Skeletal muscle cell (primary cell): Measurements from ENCODE around the gene GMPR2.

ENCODE experiments used
- DNase-seq: peaks from one replicate; pipeline ENCODE4 v3.0.0-alpha.2; 2010; ENCODE audit warnings: low read depth
- H3K4me3 ChIP-seq: 2 replicates; pipeline ENCODE4 v1.5.1; 2011; ENCODE audit warnings: low read depth, mild to moderate bottlenecking, control low read depth, low read length, moderate library complexity

GMPR2 gene

DNA sequence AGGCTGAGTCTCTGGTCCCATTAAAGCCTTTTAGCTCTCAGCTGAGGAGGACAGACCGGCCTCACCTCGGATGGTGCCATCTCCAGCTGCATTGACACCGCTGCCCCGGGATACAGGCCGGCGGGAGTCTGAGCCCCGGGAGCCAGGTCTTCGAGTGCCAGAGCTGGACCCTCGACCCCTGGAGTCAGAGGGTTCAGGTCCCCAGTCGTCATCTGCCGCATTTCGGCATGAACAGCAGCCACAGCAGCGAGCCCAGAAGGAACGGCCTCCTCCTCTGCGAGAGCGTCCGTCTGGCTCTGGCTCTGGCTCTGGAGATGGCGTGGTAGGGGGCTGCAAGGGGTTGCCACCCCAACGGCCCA lies 29.2 kb downstream of the GMPR2 start:
- DNase-seq = no peak
- H3K4me3 ChIP-seq = no peak overlapping the region

- H3K4me3 ChIP-seq = no peak within 1 kb of the TSS
- DNase-seq = no peak
Observed at GRCh38 chr14:24262821-24263733, 30.3 kb downstream of the GMPR2 start, which contains the start of gene TGM1. TSS of gene TGM1 (minus strand) at chr14:24263177. CDS start at chr14:24262352, 825 bp downstream.

- DNase-seq = no peak
- no peak overlapping the region for H3K4me3 ChIP-seq
Observed at GRCh38 chr14:24263848-24264247, 31.1 kb downstream of the GMPR2 start.

GRCh38 chr14:24264298-24264697 lies 31.6 kb downstream of the GMPR2 start:
- H3K4me3 ChIP-seq = no peak overlapping the region
- no peak for DNase-seq

- H3K4me3 ChIP-seq = no peak overlapping the region
- no peak for DNase-seq
Observed at GRCh38 chr14:24266344-24267244, 33.9 kb downstream of the GMPR2 start.

DNA sequence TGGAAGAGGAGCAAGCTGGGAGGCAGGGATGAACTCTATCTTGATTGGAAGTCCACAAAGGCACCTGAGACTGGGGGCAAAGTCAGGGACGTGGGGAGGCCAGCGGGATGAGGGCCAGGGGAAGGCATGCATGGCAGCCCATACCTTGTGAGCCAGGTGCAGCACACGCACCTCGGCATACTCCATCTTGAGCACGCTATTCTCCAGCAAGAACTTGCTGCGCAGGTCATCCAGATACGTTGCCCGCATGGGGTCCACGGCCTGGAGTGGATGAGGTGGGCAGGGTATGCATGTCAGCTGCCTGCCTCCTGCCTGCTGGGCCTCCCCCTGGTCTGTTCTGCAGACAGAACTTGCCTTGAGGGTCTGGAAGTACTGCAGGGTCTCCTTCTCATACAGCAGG lies 34.8 kb downstream of the GMPR2 start:
- H3K4me3 ChIP-seq = no peak overlapping the region
- no peak for DNase-seq

DNA sequence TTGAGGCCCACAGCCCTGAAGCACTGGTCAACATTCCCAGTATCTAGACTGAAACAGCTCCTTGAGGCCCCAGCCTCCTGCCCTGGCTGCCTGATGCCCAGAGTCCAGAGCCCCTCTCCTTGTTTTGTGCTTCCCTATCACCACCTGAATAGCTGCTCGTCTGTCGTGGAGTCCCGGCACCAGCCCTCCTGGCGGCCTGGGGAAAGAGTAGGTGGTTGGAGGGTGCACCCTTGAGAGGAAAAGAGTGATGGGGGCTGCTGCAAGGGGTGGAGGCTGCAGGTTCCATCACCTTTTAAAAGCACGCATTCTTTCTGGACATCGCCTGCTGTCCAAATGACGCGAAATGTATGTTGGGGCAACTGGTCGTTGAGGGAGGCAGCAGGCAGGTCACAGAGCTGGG lies 35.5 kb downstream of the GMPR2 start:
- no peak overlapping the region for H3K4me3 ChIP-seq

GRCh38 chr14:24269368-24269767 lies 36.6 kb downstream of the GMPR2 start:
- no peak for DNase-seq
- no peak overlapping the region for H3K4me3 ChIP-seq

More for the DNA sequence above, 35.5 kb downstream of the GMPR2 start:
- DNase-seq = no peak

DNA sequence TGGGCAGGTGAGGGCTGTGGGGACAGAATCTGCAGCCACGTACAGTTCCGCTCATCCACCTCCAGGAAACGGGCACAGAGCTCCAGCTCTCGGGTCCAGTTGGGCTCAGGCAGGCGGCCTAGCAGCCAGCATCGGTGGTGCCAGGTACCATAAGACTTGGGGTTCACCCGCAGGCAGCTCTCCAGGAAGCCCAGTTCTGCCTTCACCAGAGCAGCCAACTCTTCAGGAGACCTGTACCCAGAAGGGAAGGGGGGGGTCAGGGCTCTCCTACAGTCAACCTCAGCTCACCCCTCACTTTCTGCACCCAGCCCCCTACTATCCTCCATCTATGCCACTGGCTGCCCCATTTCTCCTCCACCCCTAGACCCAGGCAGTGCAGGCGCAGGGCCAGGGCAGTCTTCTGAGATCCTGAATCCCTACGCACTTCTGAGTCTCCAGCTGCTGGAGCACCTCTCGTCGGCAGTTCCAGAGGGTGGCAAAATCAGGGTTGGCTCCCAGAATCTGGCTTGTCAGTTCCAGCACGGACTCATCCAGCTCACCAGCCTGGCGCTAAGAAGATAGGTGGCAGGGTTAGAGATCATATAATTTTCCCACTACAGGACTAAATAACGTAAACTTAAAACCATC lies 37.3 kb downstream of the GMPR2 start:
- DNase-seq = no peak
- H3K4me3 ChIP-seq = no peak overlapping the region

DNA sequence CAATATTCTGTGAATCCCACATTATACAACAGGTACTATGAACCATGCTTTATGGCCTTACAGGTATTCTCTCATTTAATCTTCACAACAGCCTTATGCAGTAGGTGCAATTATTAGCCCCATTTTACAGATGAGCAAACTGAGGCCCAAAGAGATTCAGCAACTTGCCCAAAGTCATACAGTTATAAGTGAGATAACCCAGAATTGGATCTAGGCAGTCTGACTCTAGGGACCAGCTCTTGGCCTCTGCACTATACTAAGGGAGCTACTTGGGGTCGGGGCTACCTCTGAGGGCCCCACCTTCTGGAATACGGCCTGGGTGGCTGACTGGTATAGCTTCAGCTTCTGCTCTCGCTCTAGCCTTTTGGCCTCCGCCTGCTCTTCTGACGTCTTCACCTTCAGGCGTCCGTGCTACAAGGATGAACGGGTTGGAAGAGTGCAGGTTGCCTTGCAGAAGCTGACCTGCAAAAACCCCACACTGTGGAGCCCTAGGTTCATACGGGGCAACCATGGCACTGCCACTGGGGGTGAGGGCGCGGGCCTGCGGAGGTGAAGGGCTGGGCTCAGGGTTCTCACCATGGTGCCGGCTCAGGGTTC lies 37.9 kb downstream of the GMPR2 start:
- peak overlapping the region; percentile 93 for H3K4me3 ChIP-seq
- no peak for DNase-seq

DNA sequence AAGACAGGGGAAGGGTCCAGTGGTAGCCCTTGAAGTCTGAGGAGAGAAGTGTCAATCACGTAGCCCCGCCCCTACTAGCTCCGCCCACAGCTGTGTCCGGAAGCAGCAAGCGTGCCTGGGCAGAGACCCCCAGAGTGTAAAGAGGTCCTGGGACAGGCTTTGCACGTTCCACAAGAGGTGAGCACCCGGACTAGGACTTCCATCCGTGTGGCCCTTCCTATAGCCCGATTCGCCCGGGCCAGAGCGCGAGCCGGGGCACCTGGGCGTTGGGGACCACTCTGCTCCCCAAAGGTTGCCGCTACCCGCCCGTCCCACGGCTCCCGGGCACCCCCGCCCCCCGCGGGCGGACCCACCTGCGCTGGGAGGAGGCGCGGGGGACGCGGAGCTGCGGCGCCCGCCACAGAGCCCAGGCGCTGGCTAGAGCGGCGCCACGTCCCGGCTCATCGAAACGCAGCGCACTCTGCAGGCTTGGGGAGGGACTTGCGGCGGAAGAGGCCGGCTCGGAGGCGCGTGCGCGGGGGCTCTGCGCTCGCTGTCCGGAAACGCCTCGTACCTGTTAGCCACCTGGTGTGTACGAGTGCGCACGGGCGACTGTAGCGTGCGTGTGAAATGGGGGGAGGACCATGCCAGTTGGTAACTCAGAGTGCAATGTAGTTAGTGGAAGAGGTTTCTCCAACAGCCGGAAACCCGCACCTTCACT lies 38.6 kb downstream of the GMPR2 start, which contains the start of gene RABGGTA:
Gene RABGGTA (minus strand): TSS at position 464 of the 700 bp plus-strand sequence. CDS start 482 bp downstream, outside the sequence.
- peak; percentile 68 for DNase-seq
- peak within 1 kb of the TSS; percentile 93 for H3K4me3 ChIP-seq

GRCh38 chr14:24271834-24272263 lies 39.1 kb downstream of the GMPR2 start:
- peak overlapping the region; percentile 93 for H3K4me3 ChIP-seq
- DNase-seq = no peak

DNA sequence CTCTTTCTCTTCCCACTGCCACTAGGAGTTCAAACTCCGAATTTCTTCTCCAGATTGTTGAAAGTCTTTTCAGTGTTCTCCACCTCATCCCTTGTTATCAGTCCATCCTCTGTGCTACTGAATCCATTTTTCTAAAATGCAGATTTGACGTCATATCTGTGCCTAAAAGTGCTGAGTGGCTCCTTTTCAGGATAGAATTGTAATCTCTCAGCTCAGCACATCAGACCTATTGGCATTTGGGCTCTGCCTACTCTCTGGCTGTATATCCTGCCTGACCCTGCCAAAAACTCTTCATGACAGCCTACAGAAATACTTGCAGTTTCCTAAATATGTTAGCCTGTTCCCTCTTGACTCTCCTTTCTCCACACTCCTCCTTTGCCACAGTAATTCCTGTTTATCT lies 39.7 kb downstream of the GMPR2 start:
- DNase-seq = no peak
- no peak overlapping the region for H3K4me3 ChIP-seq

- no peak for DNase-seq
- H3K4me3 ChIP-seq = no peak overlapping the region
Observed at GRCh38 chr14:24273422-24273998, 40.8 kb downstream of the GMPR2 start.

GRCh38 chr14:24274101-24274543 lies 41.4 kb downstream of the GMPR2 start:
- DNase-seq = no peak
- no peak overlapping the region for H3K4me3 ChIP-seq

- no peak overlapping the region for H3K4me3 ChIP-seq
Observed at GRCh38 chr14:24277071-24277470, 44.3 kb downstream of the GMPR2 start.

DNA sequence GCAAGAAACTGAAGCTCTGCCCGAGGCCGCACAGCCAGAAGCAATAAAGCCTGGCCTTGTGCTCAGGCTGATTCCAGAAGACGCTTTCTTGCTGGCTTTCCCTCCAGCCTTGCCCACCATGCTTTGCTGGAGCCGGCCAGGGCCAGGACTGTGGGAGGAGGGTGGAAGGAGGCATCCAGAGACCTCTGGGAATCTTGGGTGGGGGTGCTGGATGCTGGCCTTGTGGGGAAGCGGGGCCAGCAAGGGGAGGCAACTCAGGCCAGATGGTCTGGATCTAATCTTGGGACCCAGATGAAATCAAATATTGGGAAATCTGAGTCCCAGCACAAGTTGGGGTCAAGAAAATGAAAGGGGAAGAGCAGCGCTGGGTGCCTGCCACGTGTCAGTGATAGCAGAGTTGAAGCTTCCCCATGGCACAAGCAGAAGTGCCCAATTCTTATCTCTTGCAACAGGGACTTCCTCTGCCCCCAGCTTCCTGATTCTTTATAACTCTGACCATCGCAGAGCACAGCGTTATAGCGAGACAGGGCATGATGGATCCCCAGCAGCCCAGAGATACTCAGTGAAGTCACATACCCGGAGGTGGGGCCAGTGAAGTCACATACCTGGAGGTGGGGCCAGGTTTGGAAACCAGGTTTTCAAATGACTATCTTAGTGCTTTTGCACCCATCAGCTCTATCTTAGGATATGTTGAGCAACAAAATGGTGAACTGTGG lies 45.0 kb downstream of the GMPR2 start:
- DNase-seq = no peak

More at GRCh38 chr14:24277071-24277470, 44.3 kb downstream of the GMPR2 start:
- no peak for DNase-seq

GRCh38 chr14:24278424-24278823 lies 45.7 kb downstream of the GMPR2 start:
- no peak for DNase-seq
- no peak overlapping the region for H3K4me3 ChIP-seq

More for the DNA sequence above, 45.0 kb downstream of the GMPR2 start:
- no peak overlapping the region for H3K4me3 ChIP-seq
